Stimulated activated CD8-positive, alpha-beta memory T cell treated with anti-CD3 and anti-CD28 coated beads, Interleukin-15, amount 100 ng/mL, for 4 hours (primary cell): ENCODE data around the gene BCAS3.
"Not testable (repeated sequence)": the region's sequence is repeated elsewhere in the genome, so short reads cannot be mapped to it uniquely, and the experiment has no call there.

Source experiments
- DNase-seq, 2 donors: peaks; one replicate each; pipeline ENCODE4 v3.0.0-alpha.2; 2020; ENCODE audit warnings: low read depth in 2 of 2

BCAS3 gene

DNA sequence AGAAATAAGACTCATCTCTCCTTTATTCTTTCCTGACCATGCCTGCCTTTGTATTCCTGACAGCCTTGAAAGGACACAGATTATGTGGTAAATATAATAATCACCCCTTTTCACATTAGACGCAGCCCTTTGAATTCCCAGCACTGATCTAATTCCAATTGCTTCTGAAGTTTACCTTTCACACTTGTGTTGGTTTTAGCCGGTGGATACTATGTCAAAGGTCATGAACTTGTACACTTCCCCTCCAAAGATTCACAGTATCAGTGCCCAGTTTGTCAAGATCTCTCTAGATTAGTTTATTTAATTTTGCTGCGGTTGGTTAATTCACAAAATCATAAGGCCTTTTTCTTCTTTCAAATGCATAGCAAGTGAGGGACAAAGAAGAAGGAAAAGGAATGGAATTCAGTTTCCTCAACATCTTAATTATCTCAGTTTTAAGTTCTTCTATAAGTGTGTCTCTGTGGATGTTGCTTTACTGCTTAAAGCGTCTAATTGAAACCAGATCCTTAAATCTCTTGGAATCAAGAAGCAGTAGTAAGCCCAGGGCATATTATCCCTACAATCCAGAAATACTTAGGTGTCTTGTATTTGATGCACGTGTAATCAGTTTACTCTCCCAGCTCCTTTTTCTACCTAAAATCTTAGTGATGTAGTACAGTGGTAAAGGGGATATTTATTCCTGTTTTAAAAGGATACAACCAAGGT is 547.7 kb downstream of the BCAS3 start:
- no peak for DNase-seq

GRCh38 chr17:61227866-61228265 is 550.2 kb downstream of the BCAS3 start:
- DNase-seq: no peak

DNA sequence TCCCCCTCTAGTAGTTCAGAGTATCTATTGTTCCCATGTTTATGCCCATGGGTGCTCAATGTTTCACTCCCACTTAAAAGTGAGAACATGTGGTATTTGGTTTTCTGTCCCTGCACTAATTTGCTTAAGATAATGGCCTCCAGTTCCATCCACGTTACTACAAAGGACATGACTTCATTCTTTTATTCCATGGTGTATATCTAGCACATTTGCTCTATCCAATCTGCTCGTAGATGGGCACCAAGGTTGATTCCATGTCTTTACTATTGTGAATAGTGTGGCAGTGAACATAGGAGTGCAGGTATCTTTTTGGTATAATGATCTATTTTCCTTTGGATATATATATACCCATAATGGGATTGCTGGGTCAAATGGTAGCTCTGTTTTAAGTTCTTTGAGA is 552.8 kb downstream of the BCAS3 start:
- no peak for DNase-seq

DNA sequence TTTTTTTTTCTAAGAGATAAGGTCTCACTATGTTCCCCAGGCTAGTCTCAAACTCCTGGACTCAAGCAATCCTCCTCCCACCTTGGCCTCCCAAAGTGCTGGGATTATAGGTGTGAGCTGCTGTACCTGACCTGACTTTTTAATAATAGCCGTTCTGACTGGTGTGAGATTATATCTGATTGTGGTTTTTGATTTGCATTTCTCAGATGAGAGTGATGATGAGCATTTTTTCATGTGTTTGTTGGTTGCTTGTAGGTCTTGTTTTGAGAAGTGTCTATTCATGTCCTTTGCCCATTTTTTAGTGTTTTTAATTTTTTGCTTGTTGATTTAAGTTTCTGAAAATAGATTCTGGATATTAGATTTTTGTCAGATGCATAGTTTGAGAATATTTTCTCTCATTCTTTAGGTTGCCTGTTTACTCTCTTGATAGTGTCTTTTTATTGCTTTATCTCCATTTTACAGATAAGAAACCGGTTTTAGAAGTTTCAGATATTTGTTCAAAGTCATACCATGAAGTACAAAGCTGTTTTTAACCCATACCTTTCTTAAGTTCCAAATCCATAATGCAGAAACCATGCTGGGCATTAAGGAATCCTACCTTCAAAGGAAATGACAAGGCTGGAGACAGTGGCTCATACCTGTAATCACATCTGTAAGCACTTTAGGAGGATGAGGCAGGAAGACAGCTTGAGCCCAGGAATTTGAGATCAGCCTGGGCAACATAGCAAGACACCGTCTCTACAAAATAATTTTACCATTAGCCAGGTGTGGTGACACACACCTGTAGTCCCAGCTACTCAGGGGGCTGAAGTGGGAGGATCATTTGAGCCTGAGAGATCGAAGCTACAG is 553.5 kb downstream of the BCAS3 start:
- no peak for DNase-seq

DNA sequence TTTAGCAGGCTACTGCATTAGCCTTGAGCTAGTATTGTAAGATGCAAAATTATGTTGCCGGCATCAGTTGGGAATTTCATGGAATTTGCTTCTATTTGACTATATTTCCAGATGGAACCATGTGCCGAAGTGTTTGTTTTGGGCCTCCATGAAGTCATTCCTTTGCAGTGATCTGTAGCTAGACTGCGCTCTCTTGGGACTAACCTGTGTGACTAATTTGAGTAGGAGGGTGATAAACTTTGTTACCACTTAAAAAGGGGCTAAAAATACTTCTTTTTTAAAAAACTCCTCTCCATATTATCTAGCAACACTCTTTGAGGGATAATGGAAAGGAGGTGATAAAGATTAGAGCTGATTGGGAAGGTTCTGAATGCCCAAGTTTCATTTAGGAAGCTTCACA is 555.2 kb downstream of the BCAS3 start:
- no peak for DNase-seq

DNA sequence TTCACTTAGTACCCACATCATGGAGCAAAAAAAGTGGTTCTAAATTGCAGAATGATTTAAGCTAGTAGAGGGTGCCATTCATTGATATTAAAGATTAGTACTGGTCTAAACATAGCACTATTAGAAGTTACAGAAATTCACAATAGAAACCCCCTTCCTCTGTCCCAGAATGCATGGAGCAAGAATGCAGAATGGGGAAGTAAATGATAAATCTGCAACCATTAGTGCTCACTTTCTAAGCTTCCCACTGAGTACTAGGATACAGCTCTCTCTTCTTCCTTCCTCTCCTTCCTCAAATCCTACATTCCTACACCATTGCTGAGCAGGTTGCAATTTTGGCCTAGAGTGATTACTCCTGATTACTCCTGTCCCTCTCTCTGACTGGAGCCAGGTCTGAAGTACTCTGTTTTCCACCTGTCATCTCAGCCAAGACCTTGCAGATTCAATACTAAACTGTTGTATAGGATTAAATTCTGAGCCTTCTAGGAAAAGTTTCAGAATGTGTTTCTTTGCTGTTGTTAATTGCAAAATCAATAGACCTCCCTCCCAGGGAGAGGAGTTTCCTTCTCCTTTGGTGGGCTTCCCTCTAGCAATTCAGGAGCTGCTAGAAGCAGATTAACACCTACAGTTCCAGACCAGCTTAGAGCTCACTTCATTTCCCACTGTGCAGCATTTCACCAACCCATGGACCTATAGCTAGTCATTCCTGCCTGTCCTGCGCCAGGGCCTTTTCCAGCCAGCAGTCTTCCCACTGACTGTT is 556.5 kb downstream of the BCAS3 start:
- no peak for DNase-seq

DNA sequence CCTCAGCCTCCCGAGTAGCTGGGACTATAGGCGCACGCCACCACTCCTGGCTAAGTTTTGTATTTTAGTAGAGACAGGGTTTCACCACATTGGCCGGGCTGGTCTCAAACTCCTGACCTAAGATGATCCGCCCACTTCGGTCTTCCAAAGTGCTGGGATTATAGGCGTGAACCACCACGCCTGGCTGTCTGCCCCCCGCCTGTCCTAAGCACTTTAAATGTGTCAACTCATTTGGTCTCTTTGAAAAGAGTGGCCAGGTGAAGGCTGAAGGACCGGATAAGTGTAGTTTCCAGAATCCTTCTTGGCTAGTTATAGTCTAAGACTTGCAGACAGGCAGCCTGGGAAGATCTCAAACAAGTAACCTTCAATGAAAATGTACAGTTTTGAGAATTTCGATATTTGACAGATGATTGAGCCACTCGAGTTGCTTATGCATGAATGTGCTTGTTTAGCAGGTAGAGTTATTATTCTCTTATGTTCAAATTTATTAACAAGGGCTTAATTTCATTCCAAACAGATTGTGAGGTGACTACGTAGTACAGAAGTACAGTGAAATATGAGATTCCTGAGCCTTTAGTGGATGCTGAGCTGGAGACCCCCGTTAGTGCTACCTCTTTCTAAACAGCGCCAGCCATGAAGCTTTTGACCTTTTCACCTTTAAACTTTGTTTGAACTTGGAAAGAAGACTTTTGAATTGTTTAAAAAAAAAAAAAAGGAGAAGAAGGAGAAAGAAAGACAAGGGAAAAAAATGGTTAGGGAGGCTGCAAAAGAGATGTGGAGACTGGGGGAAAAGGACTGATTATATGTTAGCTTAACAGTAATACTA is 557.6 kb downstream of the BCAS3 start:
- DNase-seq: no peak

DNA sequence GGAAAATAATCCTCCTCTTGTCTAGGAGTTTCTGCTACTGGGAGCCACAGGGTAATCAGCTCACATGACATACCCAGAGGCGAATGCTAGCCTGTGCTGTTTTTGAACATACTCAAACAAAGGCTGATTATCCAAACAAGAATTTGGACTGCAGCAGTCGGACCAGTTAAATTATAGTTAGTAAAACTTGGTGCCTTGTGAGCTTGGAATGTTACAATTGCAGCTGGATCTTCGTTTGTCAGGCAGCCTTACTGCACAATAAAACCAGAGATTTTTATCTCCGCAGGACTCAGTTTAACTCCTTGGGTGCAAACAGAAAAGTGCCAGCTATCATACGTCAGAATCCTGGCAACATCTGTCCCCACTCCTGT is 558.2 kb downstream of the BCAS3 start:
- DNase-seq: no peak

GRCh38 chr17:61237275-61237674 is 559.6 kb downstream of the BCAS3 start:
- no peak for DNase-seq

- DNase-seq: no peak
Measured at GRCh38 chr17:61238455-61238933, 560.8 kb downstream of the BCAS3 start.

GRCh38 chr17:61239327-61239726 is 561.7 kb downstream of the BCAS3 start:
- DNase-seq: no peak

DNA sequence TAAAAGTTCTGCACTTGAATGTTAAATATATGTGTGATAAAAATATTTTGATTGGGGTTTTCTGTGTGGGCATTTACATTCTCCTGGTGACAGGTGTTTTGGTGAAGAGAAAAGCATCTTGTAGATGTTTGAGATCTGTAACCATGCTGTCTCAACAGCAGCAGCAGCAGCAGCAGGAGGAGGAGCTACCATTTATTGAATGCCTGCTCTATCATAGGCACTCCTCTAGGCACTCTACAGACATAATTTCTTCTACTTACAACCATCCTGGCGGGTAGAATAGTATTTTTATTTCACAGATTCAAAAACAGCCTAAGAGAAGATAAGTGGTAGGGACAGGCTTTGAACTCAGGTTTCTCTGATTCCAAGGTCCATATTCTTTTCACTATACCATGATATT is 562.3 kb downstream of the BCAS3 start:
- DNase-seq: no peak

- no peak for DNase-seq
Measured at GRCh38 chr17:61240851-61241468, 563.3 kb downstream of the BCAS3 start.

- DNase-seq: not testable (repeated sequence)
Measured at GRCh38 chr17:61244988-61245387, 567.3 kb downstream of the BCAS3 start.

GRCh38 chr17:61245706-61246135 is 568.1 kb downstream of the BCAS3 start:
- DNase-seq: no peak

DNA sequence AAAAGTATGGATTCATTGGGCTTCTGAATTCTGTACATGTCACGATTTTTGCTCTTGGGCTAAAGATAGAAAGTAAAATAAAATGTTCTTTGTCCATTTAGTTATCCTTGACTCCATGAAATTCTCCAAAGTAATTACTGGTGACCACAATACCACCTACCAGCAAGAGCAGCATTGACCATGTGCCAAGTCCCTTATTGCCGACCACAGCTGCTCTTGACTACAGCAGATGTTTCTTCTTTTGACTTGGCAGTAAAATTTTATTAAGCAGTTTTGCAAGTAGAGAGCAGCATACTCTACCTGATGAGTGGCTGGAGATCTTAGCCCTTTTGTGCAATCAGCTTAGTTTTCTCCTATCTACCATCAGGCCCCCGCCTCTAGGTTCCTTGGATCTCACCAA is 569.8 kb downstream of the BCAS3 start:
- no peak for DNase-seq

GRCh38 chr17:61248399-61248798 is 570.7 kb downstream of the BCAS3 start:
- DNase-seq: no peak

DNA sequence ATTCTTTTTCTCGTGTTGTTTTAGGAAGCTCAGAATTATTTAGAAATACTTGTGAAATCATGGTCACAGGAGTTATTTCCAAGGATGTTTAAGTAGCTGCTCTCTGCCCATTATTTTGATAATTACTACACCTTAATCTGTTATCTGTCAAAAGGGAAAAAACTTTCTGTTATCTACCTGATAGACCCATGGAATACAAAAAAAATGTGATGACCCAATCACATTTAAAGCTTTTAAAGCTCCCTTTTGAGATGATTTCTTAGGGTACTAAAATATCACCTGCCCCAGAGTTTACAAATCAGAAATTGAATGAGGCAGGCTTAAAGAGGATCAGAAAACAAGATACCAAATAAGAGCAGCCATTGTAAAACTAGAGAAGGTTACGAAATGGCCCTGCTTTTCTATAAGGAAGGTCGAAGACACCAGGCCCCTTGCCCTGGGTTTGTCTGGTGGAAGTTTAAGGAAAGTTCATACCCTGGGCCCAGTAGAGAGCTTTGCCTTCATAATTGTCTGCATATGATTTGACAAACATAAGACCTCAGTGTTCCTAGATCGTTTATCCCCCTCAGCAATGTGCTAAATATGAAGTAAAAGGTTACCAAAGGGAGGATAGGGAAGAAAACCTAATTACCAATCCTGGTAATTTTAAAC is 572.1 kb downstream of the BCAS3 start:
- no peak for DNase-seq

GRCh38 chr17:61250335-61250890 is 572.8 kb downstream of the BCAS3 start:
- no peak for DNase-seq
